Loucy (cell line): ENCODE data around the gene MPRIP.

ENCODE experiments used
- H2AFZ ChIP-seq: fragments of 200-600 bp; sonication (generic); 2 replicates; pipeline ENCODE4 v1.6.0; 2016; ENCODE audit warnings: antibody characterized with exemption, mild to moderate bottlenecking, low read length, moderate library complexity
- H3F3A ChIP-seq: fragments of 200-600 bp; 2 replicates; pipeline ENCODE4 v1.6.0; 2016; ENCODE audit warnings: antibody characterized with exemption, low read depth, mild to moderate bottlenecking
- H3K27me3 ChIP-seq: fragments of 200-600 bp; sonication (generic); 2 replicates; pipeline ENCODE4 v1.6.1; 2014; ENCODE audit warnings: low read length, mild to moderate bottlenecking; ENCODE audit not compliant: insufficient read depth, poor library complexity, severe bottlenecking
- H3K36me3 ChIP-seq: fragments of 200-600 bp; sonication (generic); 2 replicates; pipeline ENCODE4 v1.6.1; 2016; ENCODE audit warnings: low read length; ENCODE audit not compliant: insufficient read depth
- H3K4me1 ChIP-seq: fragments of 200-600 bp; sonication (generic); 2 replicates; pipeline ENCODE4 v1.5.1; 2014; ENCODE audit warnings: low read length, mild to moderate bottlenecking; ENCODE audit not compliant: insufficient read depth, poor library complexity, severe bottlenecking
- H3K4me2 ChIP-seq: fragments of 200-600 bp; sonication (generic); 2 replicates; pipeline ENCODE4 v1.6.0; 2014; ENCODE audit warnings: antibody characterized with exemption, low read length, low read depth, mild to moderate bottlenecking; ENCODE audit not compliant: poor library complexity, severe bottlenecking
- H3K4me3 ChIP-seq: fragments of 200-600 bp; sonication (generic); 2 replicates; pipeline ENCODE4 v1.5.1; 2014; ENCODE audit warnings: low read length, mild to moderate bottlenecking, mixed read lengths; ENCODE audit not compliant: poor library complexity, severe bottlenecking
- H3K79me2 ChIP-seq: fragments of 200-600 bp; sonication (generic); 2 replicates; pipeline ENCODE4 v1.6.1; 2014; ENCODE audit warnings: low read length; ENCODE audit not compliant: insufficient read depth
- H3K9ac ChIP-seq: fragments of 200-600 bp; sonication (generic); 2 replicates; pipeline ENCODE4 v1.6.0; 2014; ENCODE audit warnings: mild to moderate bottlenecking, low read depth, low read length, moderate library complexity; ENCODE audit not compliant: poor library complexity, severe bottlenecking
- H3K9me2 ChIP-seq: fragments of 200-600 bp; sonication (generic); replicated peaks from 2 replicates; pipeline ENCODE4 v1.6.1; 2016; ENCODE audit warnings: low read depth, low read length, mixed read lengths
- H3K9me3 ChIP-seq: fragments of 200-600 bp; sonication (generic); 2 replicates; pipeline ENCODE4 v1.6.1; 2014; ENCODE audit warnings: mild to moderate bottlenecking, antibody characterized with exemption, low read length, low read depth; ENCODE audit not compliant: insufficient read depth
- H4K20me1 ChIP-seq: fragments of 200-600 bp; sonication (generic); 2 replicates; pipeline ENCODE4 v1.6.0; 2014; ENCODE audit warnings: antibody characterized with exemption, low read length, mild to moderate bottlenecking; ENCODE audit not compliant: insufficient read depth, poor library complexity, severe bottlenecking
- CTCF ChIP-seq: fragments of 200-600 bp; sonication (generic); conservative IDR thresholded peaks from 2 replicates; pipeline ENCODE4 v1.5.1; 2014; ENCODE audit warnings: mild to moderate bottlenecking, antibody characterized with exemption, low read length
- EZH2phosphoT487 ChIP-seq: fragments of 200-600 bp; IDR thresholded peaks from 2 replicates; pipeline ENCODE4 v1.6.1; 2018; ENCODE audit warnings: antibody characterized with exemption, mild to moderate bottlenecking, moderate library complexity, borderline replicate concordance

MPRIP gene

GRCh38 chr17:17052462-17053221 lies 10.4 kb downstream of the MPRIP start:
- no peak overlapping the region for H3K4me3 ChIP-seq
- peaks cover 97% of the 10 kb centered on the region for H3K79me2 ChIP-seq
- H3K4me2 ChIP-seq, result peak overlapping the region; percentile 27
- no peaks in the 10 kb centered on the region for H3K9me3 ChIP-seq
- H3K9me2 ChIP-seq, result no peaks in the 10 kb centered on the region
- H3F3A ChIP-seq, result no peaks in the 10 kb centered on the region
- H3K27me3 ChIP-seq, result no peaks in the 10 kb centered on the region
- no peak overlapping the region for H2AFZ ChIP-seq
- peaks cover 59% of the 10 kb centered on the region for H4K20me1 ChIP-seq
- H3K36me3 ChIP-seq, result peaks cover 9% of the 10 kb centered on the region; the same call in 1 of the 2 replicates
- no peak overlapping the region for H3K9ac ChIP-seq
- TF ChIP-seq CTCF (no peak), EZH2phosphoT487 (no peak)
- peaks cover 43% of the 10 kb centered on the region for H3K4me1 ChIP-seq

- Histone ChIP-seq H3K4me3 (no peak overlapping the region), H3K36me3 (peaks cover 17% of the 10 kb centered on the region; the same call in 1 of the 2 replicates), H3K4me2 (peak overlapping the region; percentile 24), H3K27me3 (no peaks in the 10 kb centered on the region), H3K9me3 (no peaks in the 10 kb centered on the region), H3K9ac (no peak overlapping the region), H4K20me1 (peaks cover 51% of the 10 kb centered on the region), H3K79me2 (peaks cover 95% of the 10 kb centered on the region), H3F3A (no peaks in the 10 kb centered on the region), H2AFZ (no peak overlapping the region), H3K9me2 (no peaks in the 10 kb centered on the region), H3K4me1 (peaks cover 32% of the 10 kb centered on the region)
- no peak for TF ChIP-seq EZH2phosphoT487
- no peak for TF ChIP-seq CTCF
Observed at GRCh38 chr17:17053446-17054379, 11.5 kb downstream of the MPRIP start.

- Histone ChIP-seq H3K27me3 (no peaks in the 10 kb centered on the region), H3K9ac (no peak overlapping the region), H4K20me1 (peaks cover 43% of the 10 kb centered on the region), H3F3A (no peaks in the 10 kb centered on the region), H3K36me3 (peaks cover 21% of the 10 kb centered on the region; the same call in 1 of the 2 replicates), H3K4me2 (no peak overlapping the region), H3K4me1 (peaks cover 31% of the 10 kb centered on the region), H3K4me3 (no peak overlapping the region), H3K9me2 (no peaks in the 10 kb centered on the region), H3K79me2 (peaks cover 95% of the 10 kb centered on the region), H2AFZ (no peak overlapping the region), H3K9me3 (no peaks in the 10 kb centered on the region)
- TF ChIP-seq EZH2phosphoT487 (no peak), CTCF (no peak)
Observed at GRCh38 chr17:17054636-17055035, 12.4 kb downstream of the MPRIP start.
